HUDEP-2 (cell line): ENCODE measurements around the gene KIAA1614.

Experiments used
- DNase-seq, 76 experiments: peaks; one replicate each; lab custom pipeline; 2025; ENCODE audit not compliant: unreplicated experiment in 76 of 76; lab: John Stamatoyannopoulos, UW

The KIAA1614 gene

DNA sequence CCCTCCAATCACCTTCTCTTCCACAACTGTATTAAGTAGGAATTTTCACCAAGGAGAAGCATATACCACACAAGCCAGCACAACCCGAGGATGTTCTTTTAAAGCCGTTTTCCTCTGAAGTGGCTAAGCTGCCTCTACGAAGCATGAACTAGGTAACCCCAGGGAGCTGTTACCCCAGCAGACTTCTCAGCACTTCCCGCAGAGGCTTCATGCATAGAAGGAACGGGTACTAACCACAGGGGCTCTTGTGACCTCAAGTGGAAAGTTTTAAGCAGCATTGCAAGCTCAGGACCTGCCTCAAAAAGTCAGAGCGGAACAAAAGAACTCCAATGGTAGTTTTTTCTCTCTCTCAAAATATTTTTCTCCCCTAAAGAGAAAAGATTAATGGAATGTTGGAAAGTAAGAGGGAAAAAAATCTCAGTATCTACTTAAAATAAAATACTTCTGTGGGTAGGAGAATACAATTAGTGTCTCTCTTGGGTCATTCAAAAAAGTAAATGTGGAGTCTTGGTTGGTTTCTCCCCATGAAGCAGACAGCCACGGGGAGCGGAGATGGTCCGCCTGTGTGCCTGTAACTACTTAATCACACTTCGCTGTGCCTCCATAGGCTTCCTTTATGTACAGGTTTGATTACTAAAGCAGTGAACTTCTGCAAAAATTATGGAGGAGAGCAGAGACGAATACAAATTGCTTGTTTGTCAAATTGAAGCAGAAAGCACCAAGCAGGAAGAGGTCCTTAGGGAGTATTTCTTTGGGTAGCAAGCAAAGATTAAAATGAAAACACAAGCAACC is 69.1 kb downstream of the KIAA1614 start:
- no peak for DNase-seq

DNA sequence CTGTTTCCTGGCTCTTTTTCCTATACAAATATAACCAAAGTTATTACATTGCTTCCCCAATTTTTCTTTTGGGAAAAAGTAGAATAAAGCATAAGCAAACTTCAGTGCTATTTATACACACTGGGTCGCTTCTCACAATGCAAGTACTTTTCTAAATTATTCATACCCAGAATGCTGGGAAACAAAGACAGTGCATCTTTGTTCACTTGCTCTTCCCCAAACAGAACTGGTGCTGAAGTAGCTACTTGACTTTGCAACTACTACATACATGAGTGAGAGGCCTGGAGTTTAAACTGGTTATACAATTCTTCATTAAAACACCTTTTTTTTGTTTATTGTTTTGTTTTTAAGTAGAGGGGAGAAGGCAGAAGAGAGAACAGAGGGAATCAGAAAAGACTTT is 69.7 kb downstream of the KIAA1614 start:
- no peak for DNase-seq

DNA sequence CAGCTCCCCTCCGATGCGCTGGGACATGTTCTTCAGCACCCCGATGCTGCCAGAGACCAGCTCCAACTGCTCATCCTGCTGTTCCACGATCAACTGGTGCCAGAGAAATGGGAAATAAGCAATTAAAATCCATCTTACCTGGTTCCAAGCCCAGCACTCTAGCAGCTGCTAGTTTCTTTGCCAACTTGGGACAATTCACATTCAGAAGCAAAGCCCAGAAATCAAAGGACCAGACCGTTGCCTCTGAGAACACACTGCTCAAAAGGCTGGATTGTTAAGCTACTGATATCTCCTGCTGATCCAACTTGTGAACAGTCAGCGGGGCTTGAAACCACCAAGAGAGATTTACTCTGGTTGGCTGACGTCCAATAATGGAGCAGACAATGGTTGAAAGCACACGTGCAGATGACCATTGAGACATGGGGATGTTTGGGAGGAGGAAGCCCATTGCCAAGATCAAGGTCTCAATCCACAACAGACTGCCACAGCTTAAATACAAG is 75.6 kb downstream of the KIAA1614 start:
- DNase-seq = peak in 1 of 76 experiments; percentile 1

DNA sequence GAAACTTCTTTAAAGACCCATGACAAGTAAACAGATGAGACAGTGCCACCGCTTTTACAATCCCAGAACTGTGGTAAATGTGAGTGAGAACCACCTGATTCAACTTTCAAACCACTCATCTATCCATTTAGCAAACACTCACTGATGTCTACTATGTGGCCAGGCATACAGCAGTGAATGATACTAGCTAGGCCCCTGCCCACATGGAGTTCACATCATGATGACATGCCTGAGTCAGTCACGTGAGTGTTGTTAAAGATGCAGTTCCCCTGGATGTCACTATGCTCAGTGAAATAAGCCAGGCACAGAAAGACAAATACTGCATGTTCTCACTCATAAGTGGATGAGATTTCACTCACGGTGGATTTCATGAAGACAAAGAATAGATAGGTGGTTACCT is 81.6 kb downstream of the KIAA1614 start:
- no peak for DNase-seq

DNA sequence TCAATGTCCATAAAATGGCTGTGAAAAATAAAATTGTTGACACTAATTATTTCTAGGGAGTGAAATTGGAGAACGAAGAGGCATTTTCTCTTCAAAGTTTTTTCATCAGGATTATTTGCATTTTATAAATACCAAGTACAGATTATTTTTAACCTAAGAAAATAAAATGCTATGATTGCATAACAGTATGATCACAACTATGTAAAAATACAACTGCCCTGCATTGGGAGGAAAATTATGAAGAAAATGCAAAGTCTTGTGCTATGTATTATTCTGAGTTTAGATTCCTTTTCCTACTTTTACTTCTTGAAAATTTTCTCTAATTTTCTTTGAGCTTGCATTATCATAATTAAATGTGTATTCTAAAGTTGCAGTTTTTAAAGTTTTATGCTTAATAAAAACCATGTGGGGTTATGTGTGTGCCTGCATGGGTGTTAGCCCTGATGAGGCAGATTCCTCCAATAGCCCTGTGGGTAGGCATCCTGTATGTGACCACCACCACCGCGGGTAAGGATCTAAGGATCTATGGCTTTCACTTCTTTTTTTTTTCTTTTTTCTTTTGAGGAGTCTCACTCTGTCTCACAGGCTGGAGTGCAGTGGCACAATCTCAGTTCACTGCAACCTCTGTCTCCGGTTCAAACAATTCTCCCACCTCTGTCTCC is 85.3 kb downstream of the KIAA1614 start:
- DNase-seq = no peak
